Activated CD4-positive, alpha-beta T cell treated with anti-CD3 and anti-CD28 coated beads for 36 hours (primary cell): Measurements from ENCODE around the gene NISCH. TPM values are rescaled to one million over a fixed set of nuclear protein-coding genes. Genes with fewer than 3 reads are reported as not detected.

Experiments used
- ATAC-seq: fragments of 200-7000 bp; cut with Tn5 transposase; one replicate; pipeline ENCODE4 v1.10.0; 2021; ENCODE audit warnings: mild to moderate bottlenecking, moderate library complexity
- CTCF ChIA-PET: fragments of 350-600 bp; sonication (Branson Sonifier 250); formaldehyde crosslinking; loops from one replicate; lab custom pipeline; 2021; ENCODE audit warnings: antibody characterized with exemption; lab: Charles Lee
- POLR2A ChIA-PET: fragments of 350-600 bp; sonication (Branson Sonifier 250); formaldehyde crosslinking; loops from one replicate; lab custom pipeline; 2021; ENCODE audit warnings: antibody characterized with exemption, inconsistent platforms; lab: Charles Lee
- DNase-seq: peaks from one replicate; pipeline ENCODE4 v3.0.0-alpha.2; 2020
- H3K27ac Mint-ChIP-seq: one replicate; pipeline ENCODE4 v1.8.0; 2021; ENCODE audit warnings: mixed read lengths
- H3K27me3 Mint-ChIP-seq: one replicate; pipeline ENCODE4 v1.8.0; 2021; ENCODE audit warnings: mixed read lengths
- H3K36me3 Mint-ChIP-seq: one replicate; pipeline ENCODE4 v1.8.0; 2021; ENCODE audit warnings: low read depth, mixed read lengths
- H3K4me1 Mint-ChIP-seq: one replicate; pipeline ENCODE4 v1.8.0; 2021; ENCODE audit warnings: mixed read lengths
- H3K4me3 Mint-ChIP-seq: one replicate; pipeline ENCODE4 v1.8.0; 2021; ENCODE audit warnings: mild to moderate bottlenecking, moderate library complexity, mixed read lengths
- H3K9me3 Mint-ChIP-seq: one replicate; pipeline ENCODE4 v1.8.0; 2021; ENCODE audit warnings: low read depth, mixed read lengths
- intact Hi-C, 2 experiments: fragments of 100-400 bp; cut with DNase I in 1 of 2; cut with micrococcal nuclease in 1 of 2; formaldehyde crosslinking; loops; one replicate each; pipeline versions ENCODE4 v1.14.2 to v1.15.1; 2022 to 2024; cut with DNase I, micrococcal nuclease
- total RNA-seq, 2 experiments: library from RNA; stranded (reverse); gene quantifications; one replicate each; pipeline ENCODE4 v1.2.3, GENCODE V29; 2021

NISCH gene
- total RNA-seq, 2 experiments from 2014 or later, result 61.4 to 68.9 TPM

DNA sequence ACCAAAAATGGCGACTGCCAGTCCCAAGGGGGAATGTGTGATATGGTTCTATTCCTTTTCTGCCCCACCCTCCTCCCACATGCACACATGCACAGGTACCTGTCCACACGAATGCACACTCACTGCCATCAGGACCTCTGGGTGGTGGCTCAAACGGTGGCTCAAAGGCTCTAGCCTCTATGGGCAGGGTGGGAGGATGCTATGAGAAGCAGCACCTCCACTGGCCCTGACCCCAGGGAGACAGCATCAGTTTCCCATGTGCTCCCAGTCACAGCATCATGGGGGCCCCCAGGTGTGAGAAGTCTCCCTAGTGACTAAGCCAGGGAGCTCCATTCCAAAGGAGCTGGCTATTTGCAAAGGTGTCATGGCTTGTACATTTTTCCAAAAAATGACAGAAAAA, 26.4 kb upstream of the NISCH start:
- Mint-ChIP-seq H3K9me3 (no peaks in the 10 kb centered on the region), H3K4me1 (no peaks in the 10 kb centered on the region), H3K27ac (no peak overlapping the region), H3K27me3 (no peaks in the 10 kb centered on the region), H3K36me3 (no peaks in the 10 kb centered on the region), H3K4me3 (no peak overlapping the region)
- ATAC-seq (no peak), DNase-seq (no peak)
- intact Hi-C loops, result no loop called here
- ChIA-PET POLR2A (no interaction called here), CTCF (interaction anchor here (0.6 to 8.8 kb wide), 6 partner anchors 16 to 307 kb away, joined by 3 to 97 read pairs (median 4); partner anchors contain the start of gene SEMA3G)

DNA sequence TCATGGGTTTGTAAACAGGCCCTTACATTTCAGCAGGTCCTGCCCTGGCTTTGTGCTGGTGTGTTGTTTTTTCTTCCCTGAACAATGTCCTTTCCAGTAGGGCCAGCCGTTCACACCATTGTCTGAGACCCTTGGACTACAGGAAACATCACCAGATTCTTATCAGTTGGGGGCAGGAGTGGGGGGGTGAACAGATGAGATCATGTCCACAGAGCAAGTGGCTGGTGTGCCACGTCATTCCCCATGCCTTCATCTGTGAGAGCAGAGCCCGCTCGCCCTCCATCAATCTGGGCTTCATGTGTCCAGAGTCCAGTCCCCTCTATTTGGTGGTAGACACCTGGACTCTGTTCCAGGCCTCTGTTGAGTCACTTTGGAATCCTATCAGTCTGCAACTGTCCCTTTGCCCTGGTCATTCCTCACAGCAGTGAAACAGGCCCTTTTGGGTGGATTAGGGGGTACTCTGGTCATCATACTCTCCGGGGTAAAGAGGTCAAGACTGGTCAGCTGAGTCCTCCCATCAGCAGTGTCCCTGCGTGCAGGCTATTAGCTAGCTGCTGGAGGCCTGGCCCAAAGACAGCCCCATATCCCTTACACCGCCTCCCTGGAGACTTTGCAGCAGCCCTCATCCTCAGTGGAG, 25.5 kb upstream of the NISCH start:
- DNase-seq (no peak), ATAC-seq (no peak)
- CTCF ChIA-PET, result interaction anchor here (0.6 to 8.8 kb wide), 3 partner anchors 16 to 308 kb away, joined by 3 to 97 read pairs (median 3); partner anchors contain the start of gene SEMA3G
- H3K27ac Mint-ChIP-seq, result no peak overlapping the region
- POLR2A ChIA-PET, result no interaction called here
- H3K4me1 Mint-ChIP-seq, result no peaks in the 10 kb centered on the region
- H3K27me3 Mint-ChIP-seq, result no peaks in the 10 kb centered on the region
- intact Hi-C loops, result no loop called here
- H3K9me3 Mint-ChIP-seq, result no peaks in the 10 kb centered on the region
- no peak overlapping the region for H3K4me3 Mint-ChIP-seq
- no peaks in the 10 kb centered on the region for H3K36me3 Mint-ChIP-seq

DNA sequence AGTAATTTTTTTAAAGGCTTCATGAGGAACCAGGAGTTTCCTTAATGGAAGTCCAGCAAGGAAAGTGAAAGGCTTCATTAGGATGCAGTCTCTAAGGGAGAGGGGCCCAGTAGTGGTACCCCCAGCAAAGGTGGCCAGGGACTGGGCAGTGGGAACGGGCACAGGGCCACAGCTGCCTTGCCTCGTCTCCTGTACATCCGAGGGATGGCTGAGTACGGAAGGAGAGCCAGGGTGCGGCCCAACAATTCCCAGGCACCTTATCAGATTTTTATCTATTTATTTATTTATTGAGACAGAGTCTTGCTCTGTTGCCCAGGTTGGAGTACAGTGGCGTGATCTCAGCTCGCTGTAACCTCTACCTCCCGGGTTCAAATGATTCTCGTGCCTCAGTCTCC, 25.0 kb upstream of the NISCH start:
- ATAC-seq, result no peak
- Mint-ChIP-seq H3K4me3 (no peak overlapping the region), H3K27ac (no peak overlapping the region), H3K27me3 (no peaks in the 10 kb centered on the region), H3K4me1 (no peaks in the 10 kb centered on the region), H3K36me3 (no peaks in the 10 kb centered on the region), H3K9me3 (no peaks in the 10 kb centered on the region)
- CTCF ChIA-PET, result interaction anchor here (0.6 to 8.8 kb wide), 3 partner anchors 15 to 201 kb away, joined by 3 to 97 read pairs (median 5); partner anchors contain the start of gene SEMA3G
- POLR2A ChIA-PET, result no interaction called here
- DNase-seq, result no peak
- intact Hi-C loops, result no loop called here

DNA sequence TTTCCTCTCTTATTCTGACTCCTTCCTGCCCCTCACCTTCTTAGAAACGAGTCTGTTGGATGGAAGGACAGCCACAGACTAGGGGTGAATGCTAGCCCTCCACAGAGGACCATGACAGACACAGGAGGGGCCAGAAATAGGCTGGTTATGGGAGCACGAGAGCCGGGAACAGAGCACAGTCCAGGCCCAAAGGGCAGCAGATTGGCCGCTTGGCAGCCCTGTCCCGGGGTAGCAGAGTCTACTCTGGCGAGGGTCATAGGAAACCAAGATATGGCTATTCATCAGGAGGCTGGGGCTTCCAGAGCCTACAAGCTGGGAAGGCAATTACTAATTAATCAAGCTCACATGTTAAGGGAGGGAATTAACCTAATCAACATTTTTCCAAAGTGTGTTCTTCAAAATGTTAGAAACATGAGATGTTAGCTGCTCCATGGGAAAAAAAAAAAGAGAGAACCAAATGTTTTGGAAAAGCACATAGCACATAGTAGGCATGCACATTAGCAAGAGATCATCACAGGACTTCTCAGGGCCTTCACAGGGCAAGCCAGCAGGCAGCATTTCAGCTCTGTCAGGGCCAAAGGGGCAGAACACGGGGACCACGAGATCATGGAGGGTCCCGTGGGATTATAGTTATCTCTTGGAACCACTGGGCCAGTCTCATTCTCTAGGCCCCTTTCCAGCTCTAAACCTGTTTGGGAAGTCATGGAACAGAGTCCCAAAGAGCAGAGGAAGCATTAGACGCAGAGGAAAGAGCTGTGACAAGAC, 23.8 kb upstream of the NISCH start:
- CTCF ChIA-PET, result interaction anchor here (0.7 to 8.8 kb wide), 4 partner anchors 9 to 489 kb away, joined by 4 to 97 read pairs (median 4); partner anchors contain the start of gene SEMA3G
- Mint-ChIP-seq H3K36me3 (no peaks in the 10 kb centered on the region), H3K4me1 (no peaks in the 10 kb centered on the region), H3K27me3 (no peaks in the 10 kb centered on the region), H3K27ac (no peak overlapping the region), H3K9me3 (no peaks in the 10 kb centered on the region), H3K4me3 (no peak overlapping the region)
- no peak for DNase-seq
- intact Hi-C loops, result no loop called here
- POLR2A ChIA-PET, result no interaction called here
- no peak for ATAC-seq

DNA sequence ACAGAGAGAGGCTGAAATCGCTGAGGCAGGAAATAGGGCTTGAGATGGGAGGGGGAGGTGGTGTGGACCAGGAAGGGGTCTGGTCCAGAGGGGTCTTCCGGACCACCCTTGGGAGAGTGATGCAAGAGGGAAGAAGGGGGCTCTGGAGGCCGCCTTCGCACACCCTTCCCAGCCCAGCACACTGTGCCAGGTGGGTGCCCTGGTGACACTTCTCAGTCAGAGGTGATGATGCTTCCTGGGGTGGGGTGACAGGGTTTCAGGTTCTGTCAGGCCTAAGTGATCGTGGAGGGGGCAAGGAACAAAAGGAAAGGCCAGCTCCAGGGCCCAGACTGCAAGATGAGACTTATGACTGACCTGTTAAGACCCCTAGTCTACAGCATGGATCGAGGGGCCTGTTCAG, 23.2 kb upstream of the NISCH start:
- H3K36me3 Mint-ChIP-seq, result no peaks in the 10 kb centered on the region
- DNase-seq, result no peak
- H3K4me3 Mint-ChIP-seq, result no peak overlapping the region
- H3K9me3 Mint-ChIP-seq, result no peaks in the 10 kb centered on the region
- POLR2A ChIA-PET, result no interaction called here
- intact Hi-C loops, result no loop called here
- ATAC-seq, result no peak
- no peaks in the 10 kb centered on the region for H3K27me3 Mint-ChIP-seq
- CTCF ChIA-PET, result interaction anchor here (1.0 to 8.8 kb wide), 2 partner anchors 10 to 13 kb away, joined by 4 to 97 read pairs; partner anchors contain the start of gene SEMA3G
- H3K4me1 Mint-ChIP-seq, result no peaks in the 10 kb centered on the region
- H3K27ac Mint-ChIP-seq, result no peak overlapping the region

DNA sequence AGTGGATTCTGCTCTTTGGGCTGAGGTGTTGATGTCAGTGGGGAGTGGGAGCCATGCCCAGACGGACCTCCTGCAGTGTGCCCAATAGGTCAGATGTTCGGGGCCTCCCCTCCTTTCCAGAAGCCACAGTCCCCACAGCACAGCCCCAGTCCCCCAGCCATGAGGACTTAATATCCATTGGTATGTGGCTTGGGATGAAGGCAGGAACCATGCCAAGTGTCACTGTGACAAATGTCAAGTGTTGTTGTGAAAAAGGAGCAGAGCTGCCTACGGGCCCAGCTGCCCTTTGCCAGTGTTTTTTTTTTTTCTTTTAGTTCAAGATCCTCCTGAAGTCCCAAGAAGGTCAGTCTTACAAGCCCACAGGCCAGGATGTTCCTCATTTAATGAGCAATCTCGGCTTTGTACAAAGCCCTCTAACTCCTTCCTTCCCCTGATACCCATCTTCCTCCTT, 22.7 kb upstream of the NISCH start:
- DNase-seq (no peak), ATAC-seq (no peak)
- intact Hi-C loops, result no loop called here
- Mint-ChIP-seq H3K36me3 (no peaks in the 10 kb centered on the region), H3K27me3 (no peaks in the 10 kb centered on the region), H3K4me1 (no peaks in the 10 kb centered on the region), H3K27ac (no peak overlapping the region), H3K4me3 (no peak overlapping the region), H3K9me3 (no peaks in the 10 kb centered on the region)
- ChIA-PET POLR2A (interaction anchor here (0.6 kb wide), 1 partner anchor 223 kb away, joined by 3 read pairs; no protein-coding TSS in a partner anchor), CTCF (interaction anchor here (1.4 to 8.8 kb wide), 2 partner anchors 13 to 20 kb away, joined by 3 to 97 read pairs; partner anchors contain the start of gene SEMA3G)

DNA sequence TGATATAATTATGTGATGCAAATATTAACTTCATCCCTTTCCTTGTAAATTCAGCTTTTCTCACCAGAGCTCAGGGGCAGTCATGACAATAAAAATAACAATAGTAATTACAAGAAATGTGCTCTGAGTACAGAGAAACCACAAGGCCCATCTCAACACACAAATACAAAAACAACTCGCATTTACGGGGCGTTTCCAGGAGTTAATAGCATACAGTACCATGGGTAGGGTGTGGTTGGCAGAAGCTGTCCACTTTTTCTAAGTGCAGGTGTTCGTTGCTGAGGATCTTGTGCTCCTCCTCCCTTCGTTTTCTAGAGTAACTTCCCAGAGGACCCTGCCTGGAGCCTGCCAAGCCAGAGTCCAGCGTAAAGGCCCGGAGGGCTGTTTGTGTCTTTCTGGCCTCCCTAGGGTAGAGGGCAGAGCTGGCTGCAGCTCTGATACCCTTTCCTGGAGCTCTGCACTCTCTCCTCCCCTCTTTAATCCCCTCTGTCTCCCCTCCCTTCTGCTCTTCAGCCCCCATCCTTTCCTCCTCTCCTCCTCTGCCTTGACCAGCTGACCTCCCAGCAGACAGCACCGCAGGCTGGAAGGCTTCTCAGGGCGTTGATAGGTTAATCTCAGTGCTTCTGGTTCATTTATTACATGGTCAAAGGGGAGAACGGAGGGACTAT, 21.9 kb upstream of the NISCH start:
- no peak for DNase-seq
- no peak for ATAC-seq
- no peaks in the 10 kb centered on the region for H3K9me3 Mint-ChIP-seq
- no peaks in the 10 kb centered on the region for H3K36me3 Mint-ChIP-seq
- CTCF ChIA-PET, result interaction anchor here (0.6 to 8.8 kb wide), 3 partner anchors 12 to 21 kb away, joined by 3 to 97 read pairs (median 3); partner anchors contain the start of gene SEMA3G
- peak overlapping the region; percentile 5 for H3K27ac Mint-ChIP-seq
- no peak overlapping the region for H3K4me3 Mint-ChIP-seq
- no peaks in the 10 kb centered on the region for H3K27me3 Mint-ChIP-seq
- intact Hi-C loops, result no loop called here
- no peaks in the 10 kb centered on the region for H3K4me1 Mint-ChIP-seq
- POLR2A ChIA-PET, result interaction anchor here (0.6 kb wide), 1 partner anchor 222 kb away, joined by 3 read pairs; no protein-coding TSS in a partner anchor

DNA sequence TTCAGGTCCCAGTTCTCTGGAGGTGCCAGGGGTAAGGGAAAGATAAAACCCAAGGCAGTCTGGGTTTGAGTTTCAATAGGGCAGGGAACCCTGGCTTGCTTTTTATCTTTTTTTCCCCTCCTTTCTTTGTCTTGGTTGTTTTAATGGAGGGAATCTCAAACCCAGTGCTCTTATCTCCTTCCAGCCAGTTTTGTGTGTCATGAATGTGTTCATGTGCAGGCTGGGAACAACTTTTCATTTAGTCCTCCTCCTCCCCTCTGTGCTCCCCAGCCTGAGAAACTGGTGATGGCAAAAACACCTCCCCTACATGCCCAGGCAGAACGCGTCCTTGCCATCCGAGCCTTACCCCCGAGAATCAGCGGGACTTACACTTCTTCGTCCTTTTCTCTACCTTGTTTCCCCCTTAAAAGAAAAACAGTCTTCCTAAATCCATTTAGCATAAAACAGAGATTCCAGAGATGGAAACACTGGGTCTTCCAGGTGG, 21.4 kb upstream of the NISCH start:
- Mint-ChIP-seq H3K27ac (no peak overlapping the region), H3K36me3 (no peaks in the 10 kb centered on the region), H3K9me3 (no peaks in the 10 kb centered on the region)

DNA sequence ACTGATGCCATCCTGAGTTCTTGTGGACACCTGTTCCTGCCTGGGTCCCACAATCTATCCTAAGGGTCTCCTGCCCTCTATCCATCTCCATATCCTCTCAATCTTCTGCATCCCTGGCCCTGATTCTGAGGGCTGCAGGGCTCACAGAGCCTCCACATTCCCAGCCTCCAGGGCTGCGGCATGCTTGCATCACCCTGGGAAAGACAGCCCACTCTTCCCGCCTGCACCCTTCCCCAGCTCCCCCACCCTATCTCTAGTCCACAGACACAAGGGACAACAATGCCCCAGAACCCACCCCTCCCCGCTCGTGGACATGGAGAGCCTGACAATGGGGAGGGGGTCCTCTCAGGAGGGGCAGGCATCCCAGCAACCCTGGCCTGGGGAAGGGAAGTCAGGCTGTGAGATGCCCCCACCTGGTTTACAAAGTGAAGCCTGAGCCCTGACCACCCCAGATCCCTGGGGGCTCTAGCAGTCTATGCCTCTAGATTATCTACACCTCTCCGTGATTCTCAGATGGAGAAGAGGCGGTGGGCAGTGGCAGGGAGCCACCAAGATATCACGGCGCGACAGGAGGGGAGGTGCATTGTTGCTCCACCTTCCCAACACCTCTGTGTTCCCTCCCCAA, 20.8 kb upstream of the NISCH start:
- no peaks in the 10 kb centered on the region for H3K36me3 Mint-ChIP-seq
- intact Hi-C loops, result no loop called here
- ATAC-seq, result no peak
- no peaks in the 10 kb centered on the region for H3K9me3 Mint-ChIP-seq
- H3K4me1 Mint-ChIP-seq, result no peaks in the 10 kb centered on the region
- H3K27me3 Mint-ChIP-seq, result no peaks in the 10 kb centered on the region
- H3K27ac Mint-ChIP-seq, result no peak overlapping the region
- ChIA-PET CTCF (interaction anchor here (0.9 to 8.8 kb wide), 2 partner anchors 11 to 95 kb away, joined by 4 to 97 read pairs; partner anchors contain the start of gene SEMA3G), POLR2A (no interaction called here)
- DNase-seq, result no peak
- no peak overlapping the region for H3K4me3 Mint-ChIP-seq

More for the DNA sequence above, 21.4 kb upstream of the NISCH start:
- no peak for ATAC-seq
- ChIA-PET CTCF (interaction anchor here (1.4 to 8.8 kb wide), 2 partner anchors 11 to 22 kb away, joined by 3 to 97 read pairs; partner anchors contain the start of gene SEMA3G), POLR2A (no interaction called here)
- DNase-seq, result no peak
- Mint-ChIP-seq H3K27me3 (no peaks in the 10 kb centered on the region), H3K4me1 (no peaks in the 10 kb centered on the region), H3K4me3 (no peak overlapping the region)
- intact Hi-C loops, result no loop called here

DNA sequence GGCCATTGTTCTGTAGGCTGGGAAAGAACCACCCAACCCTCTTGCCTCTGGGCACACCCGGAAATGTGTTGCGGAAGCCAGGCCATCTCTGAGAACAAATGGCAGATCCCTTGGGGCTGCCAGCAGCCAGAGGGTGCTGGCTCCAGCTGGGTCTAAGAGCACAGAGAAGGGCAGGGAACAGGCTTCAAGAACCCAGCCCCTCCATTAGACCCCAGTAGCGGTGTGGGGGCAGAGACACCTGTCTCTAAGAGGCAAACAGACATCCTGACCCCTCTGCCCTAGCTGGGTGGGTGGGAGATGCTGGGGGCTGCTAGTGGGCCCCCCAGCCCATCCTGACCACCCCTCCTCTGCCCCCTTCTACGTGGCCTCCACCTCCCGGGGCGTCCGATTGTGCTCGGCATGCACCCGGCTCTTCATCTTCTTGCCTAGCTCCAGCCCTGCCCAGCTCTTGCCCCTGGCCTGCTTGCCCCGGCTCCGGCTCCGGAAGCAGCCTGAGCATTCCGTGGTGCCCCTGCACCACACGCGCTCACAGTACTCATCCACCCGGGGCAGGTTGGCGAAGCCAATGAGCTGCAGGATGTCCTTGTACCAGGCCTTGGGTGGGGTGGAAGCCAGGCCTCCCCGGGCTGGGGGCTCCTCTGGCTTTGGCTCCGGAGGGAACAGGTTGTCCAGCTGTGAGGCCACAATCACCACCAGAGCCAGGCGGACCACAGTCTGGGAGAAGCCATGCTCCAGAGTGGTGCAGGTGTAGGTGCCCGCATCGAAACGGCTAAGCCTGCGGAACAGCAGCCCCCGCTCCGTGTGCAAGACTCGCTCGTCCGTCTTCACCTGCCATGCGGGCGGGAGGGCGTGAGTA, 19.9 kb upstream of the NISCH start:
- DNase-seq (no peak), ATAC-seq (no peak)
- Mint-ChIP-seq H3K9me3 (no peaks in the 10 kb centered on the region), H3K36me3 (no peaks in the 10 kb centered on the region), H3K27me3 (no peaks in the 10 kb centered on the region), H3K27ac (no peak overlapping the region), H3K4me1 (no peaks in the 10 kb centered on the region), H3K4me3 (no peak overlapping the region)
- intact Hi-C loops, result no loop called here
- CTCF ChIA-PET, result interaction anchor here (0.9 to 1.4 kb wide), 2 partner anchors 12 to 96 kb away, joined by 4 to 5 read pairs; no protein-coding TSS in a partner anchor
- POLR2A ChIA-PET, result interaction anchor here (0.6 kb wide), 1 partner anchor 20 kb away, joined by 8 read pairs; no protein-coding TSS in a partner anchor
